GM18907 (cell line): Measurements from ENCODE around the gene ZNF687.

Experiments used
- ATAC-seq: cut with Tn5 transposase; IDR thresholded peaks from one replicate; pipeline ENCODE4 v1.9.1; 2021; ENCODE audit warnings: mild to moderate bottlenecking, moderate library complexity; ENCODE audit not compliant: unreplicated experiment

Gene ZNF687, protein sequence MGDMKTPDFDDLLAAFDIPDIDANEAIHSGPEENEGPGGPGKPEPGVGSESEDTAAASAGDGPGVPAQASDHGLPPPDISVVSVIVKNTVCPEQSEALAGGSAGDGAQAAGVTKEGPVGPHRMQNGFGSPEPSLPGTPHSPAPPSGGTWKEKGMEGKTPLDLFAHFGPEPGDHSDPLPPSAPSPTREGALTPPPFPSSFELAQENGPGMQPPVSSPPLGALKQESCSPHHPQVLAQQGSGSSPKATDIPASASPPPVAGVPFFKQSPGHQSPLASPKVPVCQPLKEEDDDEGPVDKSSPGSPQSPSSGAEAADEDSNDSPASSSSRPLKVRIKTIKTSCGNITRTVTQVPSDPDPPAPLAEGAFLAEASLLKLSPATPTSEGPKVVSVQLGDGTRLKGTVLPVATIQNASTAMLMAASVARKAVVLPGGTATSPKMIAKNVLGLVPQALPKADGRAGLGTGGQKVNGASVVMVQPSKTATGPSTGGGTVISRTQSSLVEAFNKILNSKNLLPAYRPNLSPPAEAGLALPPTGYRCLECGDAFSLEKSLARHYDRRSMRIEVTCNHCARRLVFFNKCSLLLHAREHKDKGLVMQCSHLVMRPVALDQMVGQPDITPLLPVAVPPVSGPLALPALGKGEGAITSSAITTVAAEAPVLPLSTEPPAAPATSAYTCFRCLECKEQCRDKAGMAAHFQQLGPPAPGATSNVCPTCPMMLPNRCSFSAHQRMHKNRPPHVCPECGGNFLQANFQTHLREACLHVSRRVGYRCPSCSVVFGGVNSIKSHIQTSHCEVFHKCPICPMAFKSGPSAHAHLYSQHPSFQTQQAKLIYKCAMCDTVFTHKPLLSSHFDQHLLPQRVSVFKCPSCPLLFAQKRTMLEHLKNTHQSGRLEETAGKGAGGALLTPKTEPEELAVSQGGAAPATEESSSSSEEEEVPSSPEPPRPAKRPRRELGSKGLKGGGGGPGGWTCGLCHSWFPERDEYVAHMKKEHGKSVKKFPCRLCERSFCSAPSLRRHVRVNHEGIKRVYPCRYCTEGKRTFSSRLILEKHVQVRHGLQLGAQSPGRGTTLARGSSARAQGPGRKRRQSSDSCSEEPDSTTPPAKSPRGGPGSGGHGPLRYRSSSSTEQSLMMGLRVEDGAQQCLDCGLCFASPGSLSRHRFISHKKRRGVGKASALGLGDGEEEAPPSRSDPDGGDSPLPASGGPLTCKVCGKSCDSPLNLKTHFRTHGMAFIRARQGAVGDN

GRCh38 chr1:151281969-151282882 lies at the start of gene ZNF687:
TSS of gene ZNF687 (plus strand) at chr1:151282299. CDS start at chr1:151286292, 3,993 bp downstream.
- ATAC-seq, result peak; percentile 89

DNA sequence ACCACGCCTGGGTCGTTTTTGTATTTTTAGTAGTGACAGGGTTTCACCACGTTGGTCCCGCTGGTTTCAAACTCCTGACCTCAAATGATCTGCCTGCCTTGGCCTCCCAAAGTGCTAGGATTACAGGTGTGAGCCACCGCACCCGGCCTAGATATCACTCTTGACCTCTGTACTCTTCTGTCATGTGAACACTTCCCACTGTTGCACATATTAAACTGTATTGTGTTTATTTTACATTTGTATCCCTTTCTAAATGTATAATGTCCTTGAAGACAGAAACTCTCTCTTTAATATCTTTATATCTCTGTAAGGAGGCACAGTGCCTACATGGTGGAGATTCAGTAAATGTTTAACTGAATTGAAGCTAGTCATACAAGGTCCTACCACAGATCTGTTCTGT lies 46.9 kb upstream of the ZNF687 start:
- ATAC-seq, result no peak

DNA sequence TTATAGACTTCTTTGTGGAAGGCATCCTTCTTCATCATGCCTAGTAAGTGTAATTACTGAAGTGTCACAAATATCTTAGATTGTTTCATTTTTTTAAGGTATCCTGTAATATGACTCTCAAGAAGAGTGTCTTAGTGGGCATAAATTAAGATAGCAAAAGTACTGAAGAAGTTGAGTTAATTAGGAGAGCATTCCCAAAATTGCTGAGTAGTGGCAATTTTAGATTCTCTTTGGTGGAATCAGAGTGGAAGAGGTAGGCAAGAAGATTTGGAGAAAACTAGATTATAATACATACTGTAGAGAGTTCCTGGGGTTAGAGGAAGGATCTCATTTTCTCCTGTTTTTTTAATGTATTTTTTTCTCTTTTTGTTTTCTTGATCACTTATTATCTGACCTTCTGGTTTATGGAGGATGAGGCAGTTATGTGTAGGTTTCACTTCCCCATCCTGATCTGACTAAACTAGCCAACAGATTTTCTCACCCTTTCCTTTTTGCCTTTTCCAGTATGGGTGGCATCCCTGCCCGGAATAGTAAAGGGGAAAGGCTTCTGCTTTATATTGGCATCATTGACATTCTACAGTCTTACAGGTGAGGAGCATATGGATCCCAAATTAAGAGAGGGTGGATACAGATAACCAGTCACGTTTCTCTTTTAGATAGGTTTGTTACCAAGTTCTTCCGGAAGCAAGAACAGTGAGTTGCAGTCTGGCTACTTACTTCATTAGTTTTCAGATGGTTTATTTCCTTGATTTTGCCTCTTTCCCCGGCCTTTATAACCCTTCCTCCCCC lies 44.2 kb upstream of the ZNF687 start:
- no peak for ATAC-seq

DNA sequence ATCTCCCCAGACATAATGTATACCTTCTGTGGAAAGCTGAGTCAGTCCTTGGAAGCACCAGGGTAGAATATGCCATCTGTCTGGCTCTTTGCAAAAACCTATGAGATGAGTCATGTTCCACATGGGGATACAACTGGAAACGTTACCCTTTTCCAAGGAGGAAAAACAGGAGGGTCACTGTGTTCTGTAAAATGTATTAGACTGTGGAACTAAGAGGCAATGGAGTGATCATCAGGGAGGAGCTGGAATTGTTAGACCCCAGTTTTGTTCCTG lies 43.7 kb upstream of the ZNF687 start:
- ATAC-seq, result no peak

GRCh38 chr1:151242442-151242841 lies 39.7 kb upstream of the ZNF687 start:
- no peak for ATAC-seq

DNA sequence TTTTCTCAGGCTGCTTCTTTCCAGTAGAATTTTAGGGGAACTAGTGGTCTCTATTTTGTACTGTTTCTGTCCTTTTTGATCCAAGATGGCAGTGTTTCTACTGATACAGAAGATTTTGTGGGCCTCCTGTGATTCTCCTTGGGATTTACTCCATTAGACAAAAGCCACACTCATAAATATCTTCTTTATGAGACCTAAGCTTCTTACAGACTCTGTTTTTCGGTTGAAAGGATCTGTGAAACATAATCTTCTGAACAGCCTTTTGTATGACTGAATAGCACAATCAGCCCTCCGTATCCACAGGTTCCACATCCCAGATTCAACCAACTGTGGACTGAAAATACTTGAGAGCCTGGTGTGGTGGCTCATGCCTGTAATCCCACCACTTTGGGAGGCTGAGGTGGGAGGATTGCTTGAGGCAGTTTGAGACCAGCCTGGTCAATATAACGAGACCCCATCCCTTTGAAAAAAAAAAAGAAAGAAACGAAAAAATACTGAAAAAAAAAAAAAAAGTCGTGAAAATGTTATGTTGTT lies 38.3 kb upstream of the ZNF687 start:
- no peak for ATAC-seq

GRCh38 chr1:151246786-151247185 lies 35.3 kb upstream of the ZNF687 start:
- no peak for ATAC-seq

DNA sequence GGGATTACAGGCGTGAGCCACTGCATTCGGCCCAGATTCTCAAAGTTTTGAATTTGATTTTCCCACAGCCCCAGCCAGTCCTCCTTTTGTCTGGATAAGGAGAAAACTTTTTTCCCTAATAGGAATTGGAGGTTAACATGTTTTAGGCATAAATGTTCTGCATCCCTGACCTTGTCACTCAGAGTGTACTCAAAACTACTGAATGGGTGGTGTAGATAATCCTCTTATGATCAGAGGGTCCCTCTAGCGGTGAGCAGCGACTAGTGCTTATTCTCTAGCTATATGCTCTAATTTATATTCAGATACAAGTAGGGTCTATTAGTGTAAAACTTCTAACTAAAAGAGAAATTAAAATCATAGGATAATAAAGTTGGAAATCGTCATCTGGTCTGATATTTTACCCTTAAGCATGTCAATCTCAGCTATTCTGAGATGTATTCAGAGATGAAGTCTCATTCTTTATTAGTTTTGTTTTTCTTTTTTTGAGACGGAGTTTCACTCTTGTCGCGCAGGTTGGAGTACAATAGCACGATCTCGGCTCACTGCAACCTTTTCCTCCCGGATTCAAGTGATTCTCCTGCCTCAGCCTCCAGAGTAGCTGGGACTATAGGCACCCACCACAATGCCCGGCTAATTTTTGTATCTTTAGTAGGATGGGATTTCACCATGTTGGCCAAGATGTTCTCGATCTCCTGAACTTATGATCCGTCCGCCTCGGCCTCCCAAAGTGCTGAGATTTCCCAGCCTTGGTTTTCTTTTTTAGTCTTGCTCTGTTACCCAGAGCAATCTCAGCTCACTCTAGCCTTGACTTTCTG lies 30.2 kb upstream of the ZNF687 start:
- ATAC-seq, result peak; percentile 45

- peak; percentile 90 for ATAC-seq
Observed at GRCh38 chr1:151254217-151255213, 27.6 kb upstream of the ZNF687 start, which contains the start of gene PSMD4. TSS of gene PSMD4 (plus strand) at chr1:151254734. CDS start at chr1:151254783, 49 bp downstream.

DNA sequence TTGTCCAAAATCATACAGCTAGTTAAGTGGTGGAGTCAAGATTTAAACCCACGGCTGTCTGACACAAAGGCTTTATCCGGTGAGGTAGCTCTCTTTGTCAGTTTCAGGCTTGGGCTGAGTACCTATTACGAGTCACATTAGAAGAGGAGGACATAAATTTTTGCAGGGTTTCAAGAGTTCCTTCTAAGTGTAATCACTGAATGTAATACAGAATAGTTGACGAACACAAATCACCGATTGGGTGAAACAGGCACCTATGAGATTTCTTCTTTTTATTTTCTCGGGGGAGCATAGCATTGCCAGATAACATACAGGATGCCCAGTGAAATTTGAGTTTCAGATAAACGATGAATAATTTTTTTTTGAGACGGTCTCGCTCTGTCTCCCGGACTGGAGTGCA lies 26.7 kb upstream of the ZNF687 start:
- ATAC-seq, result no peak

DNA sequence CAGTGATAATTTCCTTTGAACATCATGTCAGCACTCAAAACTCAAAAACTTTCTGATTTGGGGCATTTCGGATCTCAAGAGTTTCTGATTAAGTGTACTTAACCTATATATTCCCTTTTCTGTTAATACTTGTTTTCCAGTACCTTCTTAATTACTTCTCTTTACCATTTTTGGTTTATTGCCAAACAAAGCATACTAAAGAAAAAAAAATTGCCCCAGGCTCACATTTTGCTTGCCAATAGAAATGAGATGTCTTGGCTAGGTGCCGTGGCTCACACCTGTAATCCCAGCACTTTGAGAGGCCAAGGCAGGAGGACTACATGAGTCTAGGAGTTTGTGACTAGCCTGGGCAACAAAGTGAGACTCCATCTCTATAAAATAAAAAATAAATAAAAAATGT lies 22.7 kb upstream of the ZNF687 start:
- no peak for ATAC-seq

GRCh38 chr1:151265446-151266236 lies 16.5 kb upstream of the ZNF687 start:
- no peak for ATAC-seq

- ATAC-seq, result no peak
Observed at GRCh38 chr1:151266315-151266714, 15.8 kb upstream of the ZNF687 start.

DNA sequence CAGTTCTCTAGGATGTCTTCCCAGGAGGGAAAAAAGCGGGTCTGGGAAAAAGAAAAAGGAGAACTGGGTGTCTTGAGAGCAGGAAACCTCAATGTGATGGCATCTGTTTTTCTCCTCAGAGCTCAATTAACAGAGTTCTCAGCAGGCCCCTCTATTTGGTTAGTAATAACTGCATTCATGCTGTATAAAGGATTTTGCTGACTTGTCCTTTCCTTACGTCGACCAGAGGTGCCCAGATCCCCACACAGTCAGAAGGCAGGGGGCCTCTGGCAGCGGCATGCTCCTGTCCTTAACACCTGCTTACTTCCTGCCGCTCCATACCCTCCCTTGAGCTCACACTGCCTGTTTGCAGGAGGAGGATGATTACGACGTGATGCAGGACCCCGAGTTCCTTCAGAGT lies 15.3 kb upstream of the ZNF687 start:
- no peak for ATAC-seq

GRCh38 chr1:151267760-151268159 lies 14.3 kb upstream of the ZNF687 start:
- no peak for ATAC-seq

- ATAC-seq, result no peak
Observed at GRCh38 chr1:151273924-151274466, 8.1 kb upstream of the ZNF687 start.
